HG02852 (cell line): ENCODE results near the gene TMEM131.

Experiments
- ATAC-seq: cut with Tn5 transposase; IDR thresholded peaks from one replicate; pipeline ENCODE4 v1.9.1; 2021; ENCODE audit warnings: mild to moderate bottlenecking, moderate library complexity; ENCODE audit not compliant: unreplicated experiment

The TMEM131 gene

DNA sequence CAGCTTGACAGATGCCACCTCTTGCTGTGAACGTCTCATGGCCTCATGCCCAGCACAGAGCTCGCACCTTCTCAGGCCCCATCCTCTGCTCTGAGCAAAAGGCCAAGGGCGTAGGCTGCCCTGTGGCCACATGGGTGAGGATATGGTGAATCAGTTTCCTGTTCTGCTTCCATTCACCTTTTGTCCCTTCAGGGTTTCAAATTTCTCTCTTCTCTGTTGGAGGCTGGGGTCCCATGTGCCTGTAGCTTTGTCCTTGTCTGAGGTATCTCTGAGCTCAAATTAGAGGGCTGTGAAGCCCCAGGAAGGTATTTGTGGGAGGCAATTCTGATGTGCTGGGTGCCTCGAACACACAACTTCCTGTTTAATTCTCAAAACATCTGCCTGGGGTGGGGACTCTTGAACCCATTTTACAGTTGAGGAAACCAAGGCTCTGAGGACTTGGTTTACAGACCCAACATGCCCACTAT, 253.3 kb downstream of the TMEM131 start:
- ATAC-seq: no peak

GRCh38 chr2:97741686-97742085, 254.1 kb downstream of the TMEM131 start:
- no peak for ATAC-seq

- ATAC-seq: no peak
These were observed 254.5 kb downstream of the TMEM131 start for GRCh38 chr2:97741251-97741650.

GRCh38 chr2:97740590-97741182, 255.1 kb downstream of the TMEM131 start:
- ATAC-seq: no peak

GRCh38 chr2:97739893-97740245, 255.9 kb downstream of the TMEM131 start:
- ATAC-seq: no peak

GRCh38 chr2:97739020-97739892, 256.5 kb downstream of the TMEM131 start:
- no peak for ATAC-seq

GRCh38 chr2:97738179-97739019, 257.3 kb downstream of the TMEM131 start:
- ATAC-seq: no peak

- ATAC-seq: no peak
These were observed 258.1 kb downstream of the TMEM131 start for GRCh38 chr2:97737421-97738178.

DNA sequence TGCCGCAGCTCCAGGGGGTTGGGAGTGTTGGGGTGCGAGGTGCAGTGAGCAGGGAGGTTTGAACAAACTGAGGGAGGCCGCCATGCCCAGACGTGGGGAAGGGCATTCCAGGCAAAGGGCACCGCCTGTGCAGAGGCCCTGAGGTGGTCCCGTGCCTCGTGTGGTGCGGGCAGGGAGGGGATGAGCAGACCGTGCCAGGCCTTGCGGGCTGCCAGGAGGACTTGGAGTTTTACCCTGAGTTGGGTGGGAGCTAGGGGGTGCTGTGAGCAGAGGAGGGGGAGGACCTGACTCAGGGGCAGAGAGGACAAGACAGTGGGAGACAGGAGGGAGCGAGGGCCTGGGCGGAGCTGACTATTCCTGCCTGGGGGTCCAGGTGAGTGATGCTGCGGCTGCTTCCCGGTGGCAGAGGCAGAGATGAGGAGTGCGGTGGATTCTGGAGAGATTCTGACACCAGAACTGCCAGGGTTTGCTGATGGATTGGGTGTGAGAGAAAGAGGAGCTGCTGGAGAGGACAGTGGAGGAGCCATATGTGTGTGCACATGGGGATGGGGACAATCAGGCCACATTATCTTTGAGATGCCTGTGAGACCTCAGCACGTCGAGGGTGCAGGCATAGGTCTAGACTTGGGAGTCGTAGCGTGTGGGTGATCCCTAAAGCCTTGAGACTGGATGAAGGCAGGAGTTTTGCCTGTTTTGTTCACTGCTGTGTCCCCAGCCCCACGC, 259.0 kb downstream of the TMEM131 start:
- no peak for ATAC-seq

GRCh38 chr2:97736185-97736584, 259.6 kb downstream of the TMEM131 start:
- ATAC-seq: no peak

DNA sequence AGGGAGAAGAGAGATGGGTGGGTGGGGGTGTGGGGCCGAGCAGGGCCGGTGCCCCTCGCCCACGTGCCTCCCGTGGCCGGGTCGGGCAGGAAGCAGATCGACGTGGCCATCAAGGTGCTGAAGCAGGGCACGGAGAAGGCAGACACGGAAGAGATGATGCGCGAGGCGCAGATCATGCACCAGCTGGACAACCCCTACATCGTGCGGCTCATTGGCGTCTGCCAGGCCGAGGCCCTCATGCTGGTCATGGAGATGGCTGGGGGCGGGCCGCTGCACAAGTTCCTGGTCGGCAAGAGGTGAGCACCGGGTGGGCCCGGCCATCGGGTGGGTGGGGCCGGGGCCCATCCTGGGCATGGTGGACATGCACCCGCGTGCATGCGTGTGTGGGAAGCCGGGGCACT, 260.6 kb downstream of the TMEM131 start:
- ATAC-seq: no peak

GRCh38 chr2:97734061-97735051, 261.4 kb downstream of the TMEM131 start:
- ATAC-seq: no peak

DNA sequence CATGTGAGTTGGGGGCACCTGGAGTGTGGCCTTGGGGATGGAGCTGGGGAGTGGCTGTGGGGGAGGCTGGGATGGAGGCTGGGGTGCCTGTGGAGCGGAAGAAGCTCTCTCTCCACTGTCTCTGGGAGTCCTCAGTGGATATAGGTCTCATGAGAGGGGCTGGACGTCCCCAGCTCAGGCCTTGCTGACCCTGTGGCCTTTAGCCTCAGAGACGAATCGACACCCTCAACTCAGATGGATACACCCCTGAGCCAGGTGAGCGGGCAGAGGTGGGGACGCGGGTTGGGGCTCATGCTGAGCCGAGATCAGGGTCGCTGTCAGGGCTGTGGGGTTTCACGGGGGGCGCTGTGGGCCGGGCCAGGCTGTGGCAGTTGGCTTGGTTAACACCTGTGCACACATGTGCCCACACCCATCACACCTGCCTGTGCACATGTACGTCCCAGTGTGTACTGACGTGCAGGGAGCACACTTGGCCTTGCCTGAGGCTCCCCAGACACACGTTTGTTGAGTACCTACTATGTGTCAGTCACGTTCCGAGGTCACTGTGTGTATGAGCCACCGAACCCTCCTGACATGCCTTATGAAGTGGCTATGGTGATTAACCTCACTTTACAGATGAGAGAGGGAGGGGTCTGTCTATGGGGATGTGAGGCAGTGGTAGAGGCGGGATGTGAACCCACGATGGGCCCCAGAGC, 262.3 kb downstream of the TMEM131 start:
- no peak for ATAC-seq

- no peak for ATAC-seq
These were observed 263.1 kb downstream of the TMEM131 start for GRCh38 chr2:97732436-97733340.

DNA sequence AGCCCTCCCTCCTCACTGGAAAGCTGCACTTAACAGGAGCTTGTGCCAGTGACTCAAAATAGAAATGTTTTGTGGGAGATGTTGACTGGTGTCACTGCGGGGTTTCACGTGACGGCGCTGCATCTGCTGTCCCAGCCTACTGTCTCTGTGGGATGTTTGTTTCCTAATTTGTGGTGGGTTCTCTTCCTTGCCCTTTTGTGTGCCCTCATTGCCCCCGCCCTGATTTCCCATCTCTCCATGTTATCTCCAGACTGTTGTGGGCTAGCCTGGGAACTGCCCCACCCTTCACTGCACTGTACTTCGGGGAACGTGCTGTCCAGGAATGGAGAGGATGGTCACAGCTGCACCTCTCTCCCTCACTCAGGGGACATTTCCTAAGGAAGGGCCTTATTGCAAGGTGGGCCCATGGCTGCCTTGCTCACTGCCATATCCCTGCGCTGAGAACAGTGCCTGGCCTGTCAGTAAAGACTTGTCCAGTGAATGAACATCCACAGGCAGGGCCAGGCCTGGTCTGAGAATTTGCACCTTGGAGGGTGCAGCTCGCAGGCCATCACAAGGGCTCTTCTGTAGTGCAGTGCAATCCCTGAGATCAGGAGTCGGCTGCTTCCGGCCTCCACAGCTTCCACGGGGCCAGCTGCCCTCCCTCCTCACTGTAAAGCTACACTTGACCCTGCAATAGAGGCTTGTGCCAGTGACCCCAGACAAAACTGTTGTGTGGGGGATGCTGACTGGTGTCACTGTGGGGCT, 264.3 kb downstream of the TMEM131 start:
- no peak for ATAC-seq

- no peak for ATAC-seq
These were observed 265.5 kb downstream of the TMEM131 start for GRCh38 chr2:97730245-97730644.
